HG03565 (cell line): ENCODE data around the gene DGKB.

Source experiments
- ATAC-seq: cut with Tn5 transposase; IDR thresholded peaks from one replicate; pipeline ENCODE4 v1.9.1; 2021; ENCODE audit warnings: mild to moderate bottlenecking, moderate library complexity; ENCODE audit not compliant: unreplicated experiment

The DGKB gene

DNA sequence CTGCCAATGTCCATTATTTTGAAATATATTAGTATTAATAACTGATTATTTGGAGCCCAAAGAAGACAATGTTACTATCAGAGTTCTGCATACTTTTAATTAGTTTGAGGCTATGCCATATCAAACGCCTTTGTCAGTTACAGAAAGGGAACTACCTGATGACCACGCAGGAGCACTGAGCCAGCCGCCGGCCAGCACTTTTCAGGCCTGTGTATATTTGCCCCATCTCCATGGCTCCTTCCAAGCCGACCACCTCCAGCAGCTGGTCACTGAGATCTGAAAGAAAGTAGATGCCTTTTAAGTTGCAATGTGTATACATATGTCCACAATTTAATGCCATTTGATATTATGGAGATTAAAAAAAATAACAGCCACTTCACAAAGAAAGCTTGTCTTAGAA, 724.7 kb downstream of the DGKB start:
- ATAC-seq = no peak

DNA sequence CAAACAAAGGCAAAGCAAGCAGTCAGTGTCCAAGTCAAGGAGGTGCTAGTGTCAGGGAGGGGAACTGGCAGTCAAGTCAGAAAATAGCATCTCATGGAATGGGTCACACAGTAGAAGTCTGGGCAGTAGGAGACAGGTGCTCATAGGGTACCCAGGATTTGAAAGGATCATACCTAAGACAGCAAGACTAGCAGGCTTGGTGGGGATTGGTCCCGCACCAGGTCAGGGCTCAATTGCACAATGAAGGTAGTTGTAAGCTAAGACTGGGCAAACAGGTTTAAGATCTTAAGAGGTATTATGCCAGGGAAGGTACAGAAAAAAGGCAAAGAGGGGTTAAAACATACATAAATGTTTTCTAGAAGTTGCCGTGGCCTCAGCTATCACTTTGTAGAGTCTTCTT, 731.7 kb downstream of the DGKB start:
- ATAC-seq = no peak

DNA sequence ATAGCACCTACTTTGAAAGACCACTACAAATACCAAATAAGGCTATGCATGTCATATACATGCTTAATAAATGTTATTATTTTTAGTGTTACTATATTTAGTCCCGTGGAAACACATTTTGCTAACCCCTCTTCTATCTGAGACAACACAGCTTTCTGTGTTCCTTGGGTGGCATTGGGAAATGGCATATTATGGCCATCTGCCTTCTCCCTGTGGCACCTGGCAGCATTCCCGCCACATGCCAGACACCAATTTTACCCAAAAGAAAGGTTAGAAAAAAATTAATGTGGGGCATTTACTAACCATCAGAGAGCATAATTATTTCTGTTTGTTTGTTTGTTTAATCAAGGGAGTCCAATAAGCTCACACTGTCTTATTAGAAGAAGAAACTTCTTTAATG, 744.4 kb downstream of the DGKB start:
- no peak for ATAC-seq

DNA sequence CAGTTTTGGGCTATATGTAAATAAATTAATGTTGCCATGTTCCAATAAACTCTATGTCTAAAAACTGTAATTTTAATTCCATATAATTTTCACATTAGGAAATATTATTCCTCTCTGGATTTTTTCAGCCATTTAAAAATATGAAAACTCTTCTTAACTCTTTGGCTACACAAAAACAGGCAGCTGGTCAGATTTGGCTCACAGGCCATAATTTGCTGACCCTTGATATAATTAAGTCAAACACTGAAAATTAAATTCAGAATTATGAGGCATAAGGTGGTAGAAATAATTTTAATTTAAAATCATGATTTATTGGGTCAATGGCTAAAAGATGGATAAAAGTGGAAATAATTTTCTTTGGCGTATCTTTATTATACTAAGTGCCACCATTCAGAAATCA, 746.1 kb downstream of the DGKB start:
- no peak for ATAC-seq

DNA sequence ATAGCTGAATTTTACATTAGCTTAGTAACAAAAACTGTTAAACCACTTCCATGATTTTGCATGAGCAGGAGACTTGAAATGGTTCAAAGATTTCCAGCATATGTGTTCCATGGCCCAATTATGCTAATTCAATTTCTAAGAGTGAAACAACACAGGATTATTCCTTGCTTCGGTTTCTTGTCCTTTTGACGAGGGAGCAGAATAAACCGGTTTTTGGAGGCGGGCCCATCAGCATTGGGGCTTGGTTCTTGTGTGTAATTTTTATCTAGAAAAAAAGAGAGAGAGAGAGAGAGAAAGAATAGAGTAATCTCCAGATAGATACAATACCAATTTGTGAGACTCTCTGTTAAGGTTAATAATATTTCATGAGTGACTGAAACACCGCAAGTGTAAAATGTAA, 753.6 kb downstream of the DGKB start:
- no peak for ATAC-seq

DNA sequence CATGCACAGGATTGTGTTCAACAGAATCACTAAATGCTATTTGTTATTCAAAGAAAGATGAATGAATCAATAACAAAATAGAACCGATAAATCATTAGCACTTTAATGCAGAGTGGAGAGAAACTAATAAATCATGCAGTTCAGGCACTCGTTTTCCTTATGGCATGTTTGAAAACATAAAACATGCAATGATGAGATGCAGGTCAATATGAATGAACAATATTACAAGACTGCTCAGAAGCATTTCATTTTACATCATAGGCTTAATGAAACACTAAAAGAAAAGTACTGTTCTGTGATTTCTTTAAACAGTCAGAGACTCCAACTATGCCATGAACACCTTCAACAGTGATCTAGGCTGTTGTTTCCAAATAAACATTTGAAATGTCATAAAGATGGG, 755.0 kb downstream of the DGKB start:
- ATAC-seq = no peak

GRCh38 chr7:14144538-14144937, 758.0 kb downstream of the DGKB start:
- no peak for ATAC-seq

- no peak for ATAC-seq
Measured at GRCh38 chr7:14144109-14144508, 758.4 kb downstream of the DGKB start.

DNA sequence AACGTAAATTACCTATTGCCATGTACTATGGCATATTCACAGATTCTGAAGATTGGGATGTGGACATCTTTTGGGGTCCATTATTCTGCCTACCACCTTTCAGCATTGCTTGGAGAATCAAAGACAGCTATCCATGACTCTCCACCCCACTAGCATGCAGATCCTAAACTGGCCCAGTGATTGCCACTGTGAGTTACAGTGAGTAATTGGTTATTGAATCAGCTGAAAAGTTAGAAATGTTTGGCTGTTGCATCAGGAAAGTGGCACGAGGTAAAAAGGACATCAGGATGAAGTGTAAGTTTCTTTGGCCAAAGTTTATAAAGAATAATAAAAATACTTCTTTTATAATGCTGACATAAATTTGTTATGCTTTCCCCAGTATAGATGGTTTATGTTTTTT, 764.9 kb downstream of the DGKB start:
- no peak for ATAC-seq

DNA sequence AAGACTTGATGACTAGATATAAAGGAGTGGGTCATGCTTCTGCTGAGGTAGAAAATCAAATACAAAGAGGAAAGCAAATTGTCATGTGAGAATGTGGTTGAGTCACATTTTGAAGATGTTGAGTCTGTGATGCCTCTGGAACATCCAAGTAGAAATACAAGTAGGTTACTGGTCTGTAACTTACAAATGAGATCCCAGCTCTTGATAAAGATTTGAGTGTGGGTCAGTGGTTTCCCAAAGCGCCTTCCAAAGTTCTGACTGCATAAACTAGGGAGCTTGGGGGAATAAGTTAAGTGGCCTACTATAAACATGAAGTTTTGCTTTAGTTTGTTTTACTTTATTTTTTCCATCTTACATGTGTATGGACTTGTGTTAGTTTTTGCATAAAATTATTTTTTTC, 768.8 kb downstream of the DGKB start:
- ATAC-seq = no peak

DNA sequence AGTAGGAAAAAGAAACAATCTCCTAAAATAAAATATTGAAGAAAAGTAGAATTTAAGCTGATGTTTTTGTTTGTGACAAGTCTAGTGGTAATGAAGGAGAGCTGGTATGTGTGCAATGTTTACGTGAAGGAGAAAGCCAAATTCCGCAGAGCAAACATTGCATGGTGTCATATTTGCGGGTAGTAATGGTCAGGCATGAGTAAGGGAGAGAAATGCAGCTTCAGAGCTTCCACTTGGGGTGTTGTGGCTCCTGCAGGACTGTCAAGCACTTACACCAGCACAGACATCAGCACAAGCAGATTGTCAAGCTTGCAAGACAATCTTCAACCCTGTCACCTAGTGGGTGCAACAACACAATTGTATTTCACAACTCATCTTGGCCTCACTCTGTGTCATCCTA, 776.6 kb downstream of the DGKB start:
- ATAC-seq = no peak

DNA sequence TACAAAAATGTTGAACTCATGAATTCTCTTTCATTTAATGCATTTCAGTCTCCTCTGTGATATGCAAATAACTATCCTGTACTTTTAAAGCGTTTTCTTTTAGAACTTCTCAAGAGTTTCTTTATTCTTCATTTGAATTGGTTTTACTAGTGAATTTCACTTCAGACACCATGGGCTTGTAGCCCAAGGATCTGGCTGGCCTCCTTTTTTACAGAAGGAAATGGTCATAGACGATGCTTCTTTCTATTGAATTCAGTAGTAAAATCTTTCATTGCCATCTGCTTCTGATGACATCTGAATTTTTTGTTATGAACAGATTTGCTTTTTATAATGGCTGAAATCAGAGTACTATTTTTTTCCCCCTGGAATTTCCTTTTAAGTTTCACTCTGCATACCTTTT, 777.8 kb downstream of the DGKB start:
- no peak for ATAC-seq

GRCh38 chr7:14123923-14124322, 778.6 kb downstream of the DGKB start:
- ATAC-seq = no peak

DNA sequence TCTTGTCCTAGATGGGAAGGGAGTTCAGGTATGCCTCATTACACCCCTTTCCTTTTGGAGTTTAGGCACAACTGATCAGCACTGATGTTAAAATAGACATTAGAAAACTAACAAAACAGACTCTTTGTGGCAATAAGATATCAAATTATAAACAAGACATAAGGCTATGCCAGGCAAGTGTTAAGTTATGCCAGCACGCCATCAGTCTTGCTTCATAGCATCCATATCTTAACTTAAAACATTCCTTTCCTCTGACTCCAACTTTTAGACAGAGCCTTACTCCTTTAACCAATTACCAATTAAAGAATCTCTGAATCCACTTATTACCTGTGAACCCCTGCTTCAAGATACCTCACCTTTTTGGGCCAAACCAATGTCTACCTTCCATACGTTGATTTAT, 786.9 kb downstream of the DGKB start:
- no peak for ATAC-seq

- no peak for ATAC-seq
Measured at GRCh38 chr7:14104861-14105260, 797.7 kb downstream of the DGKB start.

GRCh38 chr7:14096159-14096558, 806.4 kb downstream of the DGKB start:
- ATAC-seq = no peak

- no peak for ATAC-seq
Measured at GRCh38 chr7:14095233-14095950, 807.2 kb downstream of the DGKB start.
